Amniotic stem cell (primary cell): ENCODE results near the gene NR6A1.

Experiments
- DNase-seq: peaks from one replicate; lab custom pipeline; 2025; lab: John Stamatoyannopoulos, UW

NR6A1 gene

GRCh38 chr9:124490004-124490403 lies 281.1 kb downstream of the NR6A1 start:
- no peak for DNase-seq

DNA sequence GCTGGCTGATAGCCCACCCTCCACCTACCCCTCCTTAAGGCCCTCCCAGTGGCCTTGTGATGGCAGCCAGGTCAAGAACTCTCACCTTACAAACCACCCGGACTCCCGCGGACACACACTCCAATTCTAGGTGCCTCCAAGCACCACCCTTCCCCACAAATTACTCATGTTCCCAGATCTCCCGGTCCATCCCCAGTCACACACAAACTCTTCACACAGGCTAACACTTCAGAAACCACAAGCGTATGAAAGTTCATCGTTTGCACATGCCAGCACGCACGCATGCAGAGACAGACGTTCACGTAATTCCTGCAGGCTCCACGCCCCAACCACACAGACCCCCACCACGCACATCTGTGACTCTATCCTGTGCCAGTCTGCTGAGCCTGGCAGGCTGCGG lies 281.9 kb downstream of the NR6A1 start:
- DNase-seq = no peak

GRCh38 chr9:124488641-124489210 lies 282.4 kb downstream of the NR6A1 start:
- DNase-seq = no peak

DNA sequence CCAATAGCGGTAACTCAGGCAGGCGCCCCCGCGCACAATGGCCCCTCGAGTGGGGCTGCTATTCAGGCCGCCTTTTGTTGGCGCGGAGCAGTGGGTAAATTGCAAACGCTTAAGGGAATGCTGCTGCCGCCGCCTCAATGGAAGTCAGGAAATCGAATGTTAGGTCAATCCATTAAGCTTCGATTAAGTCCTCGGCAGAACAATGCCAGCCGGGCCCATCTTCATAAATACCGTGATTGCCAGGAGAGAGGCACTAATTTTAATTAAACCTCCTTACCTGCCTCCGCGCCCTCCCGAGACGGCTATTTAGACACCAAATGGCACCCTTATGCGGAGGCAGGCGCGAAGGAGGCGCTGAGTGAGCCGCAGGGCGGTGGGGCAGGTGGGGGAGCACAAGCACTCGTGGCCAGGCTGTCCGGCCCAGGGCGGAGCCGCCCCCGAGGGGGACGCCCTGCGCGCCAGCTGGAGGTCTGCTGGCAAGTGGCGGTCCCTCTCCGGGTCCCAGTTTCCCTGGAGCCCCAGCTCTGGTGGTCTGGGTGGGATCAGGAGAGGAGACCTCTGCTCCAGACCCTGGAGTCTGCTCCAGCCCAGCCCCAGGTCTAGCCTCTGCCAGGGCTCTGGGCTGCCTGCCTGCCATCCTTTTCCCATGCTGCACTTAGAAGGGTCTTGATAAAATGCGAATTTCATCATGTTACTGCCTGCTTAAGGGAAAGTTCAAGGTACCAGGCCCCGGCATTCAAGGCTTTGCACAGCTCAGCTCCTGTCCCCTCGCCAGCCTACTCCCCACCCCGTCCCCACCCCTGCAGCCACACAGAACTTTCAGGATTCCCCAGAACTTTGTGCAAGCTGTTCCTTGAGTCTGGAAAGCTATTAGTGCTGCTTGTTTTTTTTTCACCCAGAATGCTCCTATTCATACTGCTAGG lies 283.6 kb downstream of the NR6A1 start:
- DNase-seq = no peak

DNA sequence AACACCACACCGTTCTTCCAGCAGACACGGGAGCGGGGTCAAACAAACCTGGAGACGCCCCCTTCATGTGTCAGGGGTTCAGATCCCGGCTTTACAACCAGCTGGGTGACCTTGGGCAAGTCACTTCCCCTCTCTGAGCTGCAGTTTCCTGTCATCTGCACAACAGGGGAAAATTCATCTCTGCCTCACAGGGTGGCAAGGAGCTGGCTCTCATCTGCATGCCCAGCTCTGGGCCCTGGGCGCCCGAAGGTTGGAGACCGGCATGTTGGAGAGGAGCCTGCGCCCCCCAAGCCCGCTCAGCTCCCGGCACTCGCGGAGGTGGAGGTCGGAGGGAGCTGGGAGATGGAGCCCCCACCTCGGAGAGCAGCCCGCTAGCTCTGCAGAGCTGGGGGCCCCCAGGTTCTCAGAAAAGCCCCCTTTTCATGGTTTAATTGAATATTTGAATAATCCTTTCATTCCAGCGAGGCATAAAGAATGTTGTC lies 284.3 kb downstream of the NR6A1 start:
- DNase-seq = no peak

DNA sequence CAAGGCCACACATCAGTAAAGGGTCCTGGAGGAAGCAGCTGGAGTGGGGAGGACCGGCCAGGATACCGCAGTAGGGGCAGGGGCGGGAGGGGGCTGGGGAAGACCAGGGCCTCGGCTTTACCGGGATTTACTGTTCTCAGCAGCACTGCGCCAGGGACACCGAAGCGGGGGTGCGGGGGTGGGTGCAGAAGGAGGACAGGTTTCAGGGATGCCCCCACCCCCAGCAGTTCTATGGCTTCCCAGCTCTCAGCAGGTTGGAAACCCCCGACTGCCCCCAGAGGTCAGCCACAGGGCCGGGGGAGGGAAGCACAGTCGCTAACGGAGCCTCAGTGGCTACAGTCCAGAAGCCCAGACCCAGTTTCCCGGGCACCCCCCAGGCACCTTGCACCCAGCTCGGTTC lies 285.2 kb downstream of the NR6A1 start:
- no peak for DNase-seq

DNA sequence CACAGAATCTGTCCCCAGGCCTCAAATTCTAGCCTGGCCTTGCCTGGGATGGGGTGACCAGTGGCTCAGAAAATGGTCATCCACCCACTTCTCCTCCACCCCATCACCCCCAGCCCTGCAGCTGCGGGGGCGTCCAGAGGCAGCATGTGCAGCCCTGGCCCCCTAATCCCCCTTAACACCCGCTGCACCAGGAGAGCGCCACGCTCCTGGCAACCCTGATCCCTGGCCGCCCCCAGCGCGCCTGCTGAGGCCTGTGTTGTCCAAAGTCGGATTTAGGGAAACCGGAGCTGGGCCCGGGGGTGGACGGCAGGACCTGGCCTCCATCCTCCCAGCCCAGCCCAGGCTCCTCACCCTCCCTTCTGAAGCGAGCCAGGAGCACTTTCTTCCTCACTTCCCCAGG lies 285.9 kb downstream of the NR6A1 start:
- DNase-seq = no peak

- no peak for DNase-seq
These were observed 287.6 kb downstream of the NR6A1 start for GRCh38 chr9:124483481-124483880.

- no peak for DNase-seq
These were observed 288.6 kb downstream of the NR6A1 start for GRCh38 chr9:124482431-124483031.

GRCh38 chr9:124481115-124481514 lies 290.0 kb downstream of the NR6A1 start:
- DNase-seq = no peak

DNA sequence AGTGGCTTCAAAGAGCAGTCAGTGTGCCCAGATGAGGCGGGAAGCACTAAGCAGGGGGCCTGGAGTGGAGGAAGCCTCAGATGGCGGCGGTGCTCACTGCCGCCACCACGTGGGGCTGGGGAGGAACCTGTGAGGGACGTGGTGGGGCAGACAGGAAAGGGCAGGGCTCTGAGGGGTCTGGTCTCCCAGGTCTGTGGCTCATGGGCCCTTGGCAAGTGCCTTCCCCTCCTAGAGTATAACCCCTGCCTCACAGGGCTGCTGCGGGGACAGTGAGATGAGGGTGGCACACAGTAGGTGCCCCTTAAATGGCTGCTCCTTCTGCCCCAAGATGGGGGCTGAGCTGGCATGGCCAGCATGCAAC lies 290.5 kb downstream of the NR6A1 start:
- no peak for DNase-seq

DNA sequence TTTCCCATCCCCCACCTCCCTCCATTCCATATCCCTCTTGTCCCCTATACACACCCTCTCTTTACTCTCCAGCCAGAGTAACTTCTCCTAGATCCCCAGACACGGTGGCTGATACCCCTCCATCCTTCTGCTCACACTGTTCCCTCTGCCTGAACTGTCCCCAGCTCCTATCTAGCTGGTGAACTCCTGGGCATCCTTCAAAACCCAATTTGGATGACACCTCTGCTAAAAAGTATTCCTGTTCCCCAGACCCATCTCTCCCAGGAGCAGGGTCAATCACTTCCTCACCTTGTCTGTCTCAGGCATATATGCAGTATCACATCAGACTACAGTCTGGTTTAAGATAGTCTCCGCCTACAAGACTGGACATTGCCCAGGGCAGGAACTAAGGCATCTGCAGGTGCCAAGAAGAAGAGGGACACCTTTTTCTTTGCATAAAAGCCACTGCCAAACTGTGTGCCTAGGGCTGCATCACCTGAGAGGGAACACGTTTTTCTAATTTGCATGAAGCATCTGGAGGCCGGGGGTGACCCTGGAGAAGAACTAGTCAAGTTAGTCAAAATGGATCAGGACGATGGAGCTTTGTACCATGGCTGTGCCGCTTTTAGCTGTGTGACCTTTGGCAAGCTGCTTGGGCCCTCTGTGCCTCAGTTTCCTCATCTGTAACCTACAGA lies 291.0 kb downstream of the NR6A1 start:
- DNase-seq = no peak

DNA sequence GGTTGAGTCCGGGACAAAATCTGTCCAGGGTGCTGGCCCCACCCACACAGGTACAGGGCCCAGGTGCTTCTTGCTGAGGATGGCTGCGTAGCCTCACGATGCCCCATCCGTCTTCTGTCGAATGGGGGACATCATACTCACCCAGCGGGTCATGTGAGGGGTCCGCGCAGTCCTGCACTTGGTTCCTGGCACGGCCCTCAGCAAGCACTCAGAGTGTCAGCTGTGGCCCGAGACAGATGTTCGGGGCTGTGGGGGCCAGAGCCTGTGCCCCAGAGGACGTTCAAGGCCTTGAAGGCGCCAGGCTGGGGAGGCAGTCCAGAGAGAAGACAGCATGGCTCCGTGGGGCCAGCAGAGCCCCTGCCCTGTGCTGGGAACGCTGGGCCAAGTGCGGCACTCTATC lies 291.7 kb downstream of the NR6A1 start:
- DNase-seq = no peak

GRCh38 chr9:124478354-124478753 lies 292.8 kb downstream of the NR6A1 start:
- DNase-seq = no peak

DNA sequence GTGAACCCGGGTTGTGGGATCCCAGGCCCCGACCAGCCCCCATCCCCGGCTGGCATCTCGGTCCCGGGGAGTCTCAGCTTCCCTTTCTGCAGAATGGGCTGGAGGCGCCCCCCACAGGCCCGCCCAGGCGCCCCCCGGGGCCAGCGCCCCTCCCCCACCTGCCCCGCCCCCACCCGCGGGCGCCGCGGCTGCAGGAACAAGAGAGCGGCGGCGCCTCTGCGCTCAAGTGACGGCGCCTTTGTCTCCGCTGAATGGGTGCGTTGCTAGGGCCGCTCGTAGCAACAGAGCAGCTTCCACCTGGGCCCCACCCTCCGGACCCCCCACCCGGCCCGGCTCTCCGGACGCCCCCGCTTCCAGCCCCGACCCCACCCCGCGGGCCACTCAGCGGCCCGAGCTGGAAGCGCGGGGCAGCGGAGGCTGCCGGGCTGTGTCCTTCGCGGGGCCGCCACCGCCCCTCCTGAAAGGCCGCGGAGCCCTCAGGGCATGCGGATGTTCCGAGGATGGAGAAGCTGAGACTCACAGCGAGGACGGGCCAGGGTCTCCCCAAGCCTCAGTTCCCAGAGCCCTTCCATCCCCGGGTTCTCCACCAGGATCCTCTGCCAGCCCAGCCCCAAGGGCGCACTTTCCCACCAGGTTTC lies 293.3 kb downstream of the NR6A1 start:
- no peak for DNase-seq

DNA sequence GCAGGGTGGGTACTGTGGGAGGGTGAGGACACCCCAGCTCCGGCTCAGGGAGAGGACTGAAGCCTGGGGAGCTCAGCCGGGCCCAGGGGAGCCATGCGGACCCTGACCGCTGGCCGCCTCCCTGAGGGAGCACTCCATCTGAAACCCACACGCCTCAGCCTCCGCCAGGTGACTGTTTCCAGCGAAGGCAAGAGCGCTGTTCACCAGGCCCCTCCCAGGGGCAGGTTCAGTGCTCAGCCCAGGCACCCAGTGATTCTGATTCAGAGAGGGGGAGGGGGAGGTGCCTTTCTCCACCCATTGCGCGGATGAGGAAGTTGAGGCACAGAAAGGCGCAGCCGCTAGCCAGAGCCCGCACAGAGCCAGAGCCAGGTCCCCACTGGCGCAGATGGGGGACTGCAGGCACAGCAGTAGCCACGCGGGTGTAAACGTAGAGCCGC lies 293.9 kb downstream of the NR6A1 start:
- DNase-seq = no peak

DNA sequence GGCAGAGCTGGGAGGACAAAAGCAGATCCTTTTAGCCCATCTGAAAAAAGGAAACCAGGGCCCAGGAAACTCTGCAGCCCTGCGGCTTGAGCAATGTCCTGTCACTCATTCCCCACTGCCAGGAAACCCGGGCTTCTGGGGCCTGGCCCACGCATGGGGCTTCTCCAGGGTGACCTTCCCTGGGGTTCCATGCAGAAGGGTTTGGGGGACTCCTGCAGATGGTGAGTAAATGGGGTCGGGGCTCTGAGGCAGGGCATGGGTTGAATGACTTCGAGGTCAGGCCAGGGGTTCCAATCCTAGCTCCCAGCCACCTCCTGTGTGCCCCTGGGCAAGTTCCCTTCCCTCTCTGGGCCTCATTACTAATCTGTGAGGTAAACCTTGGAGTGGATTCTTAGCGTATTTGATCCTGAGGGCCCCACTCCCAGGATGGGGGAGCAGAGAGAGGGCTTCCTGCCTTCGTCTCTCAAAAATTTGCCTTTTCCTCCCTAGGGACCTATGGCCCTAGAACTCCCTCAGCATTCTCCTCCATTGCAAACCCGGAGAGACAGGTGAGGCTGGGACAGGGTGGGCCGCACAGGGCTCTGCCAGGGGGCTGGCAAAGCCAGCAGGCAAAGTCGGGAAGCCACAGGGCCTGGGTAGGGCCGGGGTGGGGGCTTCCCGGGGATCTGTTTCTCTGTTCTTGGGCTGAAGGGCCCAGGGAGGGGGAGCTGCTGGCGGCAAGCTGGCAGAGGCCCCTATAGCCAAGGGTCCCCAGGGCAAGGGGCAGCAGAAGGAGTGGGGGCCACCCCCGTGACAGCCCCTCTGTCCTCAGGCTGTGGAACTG lies 295.0 kb downstream of the NR6A1 start:
- DNase-seq = no peak

GRCh38 chr9:124475158-124475867 lies 295.8 kb downstream of the NR6A1 start:
- DNase-seq = no peak

GRCh38 chr9:124474151-124474550 lies 297.0 kb downstream of the NR6A1 start:
- no peak for DNase-seq

DNA sequence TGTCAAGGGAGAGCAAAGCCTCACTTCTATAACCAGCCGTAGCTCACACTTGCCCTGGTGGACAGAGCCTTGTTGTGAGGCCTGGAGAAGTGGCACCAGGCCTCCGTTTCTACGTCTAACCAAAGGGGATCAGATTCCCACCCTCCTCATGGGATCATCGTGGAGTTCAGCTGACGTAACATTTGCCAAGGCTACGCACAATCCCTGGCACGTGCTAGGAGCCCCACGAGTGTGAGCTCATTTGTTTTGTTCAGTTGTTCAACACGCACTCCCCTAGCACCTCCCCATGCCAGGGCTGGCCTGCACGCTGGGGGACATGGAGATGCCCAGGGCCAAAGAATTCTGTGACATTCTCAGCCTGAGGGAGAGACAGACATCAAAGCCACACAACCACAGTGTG lies 297.8 kb downstream of the NR6A1 start:
- DNase-seq = no peak

DNA sequence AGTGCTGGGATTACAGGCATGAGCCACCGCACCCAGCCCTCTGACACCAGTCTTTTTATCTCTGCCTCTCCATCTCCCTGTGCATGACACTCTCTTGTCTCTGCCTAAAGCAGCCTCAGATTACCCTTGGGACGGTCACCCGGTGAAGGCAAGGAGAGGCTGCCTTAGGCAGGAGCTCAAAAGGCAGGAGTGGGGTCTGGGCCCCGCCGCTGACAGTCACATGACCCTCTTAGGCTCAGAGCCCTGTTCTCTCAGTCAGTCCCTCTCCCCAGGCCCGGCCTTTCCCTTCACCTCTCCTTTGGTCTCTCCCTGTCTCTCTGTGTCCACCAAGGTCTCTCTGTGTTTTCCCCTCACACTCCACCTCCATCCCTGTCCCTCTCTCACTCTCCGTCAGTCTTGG lies 298.3 kb downstream of the NR6A1 start:
- no peak for DNase-seq
